GM18858 (cell line): ENCODE data around the gene RTN4R.
"Not testable (repeated sequence)": the region's sequence is repeated elsewhere in the genome, so short reads cannot be mapped to it uniquely, and the experiment has no call there.

ENCODE experiments used
- ATAC-seq: cut with Tn5 transposase; IDR thresholded peaks from one replicate; pipeline ENCODE4 v1.9.1; 2021; ENCODE audit not compliant: unreplicated experiment

Gene RTN4R

DNA sequence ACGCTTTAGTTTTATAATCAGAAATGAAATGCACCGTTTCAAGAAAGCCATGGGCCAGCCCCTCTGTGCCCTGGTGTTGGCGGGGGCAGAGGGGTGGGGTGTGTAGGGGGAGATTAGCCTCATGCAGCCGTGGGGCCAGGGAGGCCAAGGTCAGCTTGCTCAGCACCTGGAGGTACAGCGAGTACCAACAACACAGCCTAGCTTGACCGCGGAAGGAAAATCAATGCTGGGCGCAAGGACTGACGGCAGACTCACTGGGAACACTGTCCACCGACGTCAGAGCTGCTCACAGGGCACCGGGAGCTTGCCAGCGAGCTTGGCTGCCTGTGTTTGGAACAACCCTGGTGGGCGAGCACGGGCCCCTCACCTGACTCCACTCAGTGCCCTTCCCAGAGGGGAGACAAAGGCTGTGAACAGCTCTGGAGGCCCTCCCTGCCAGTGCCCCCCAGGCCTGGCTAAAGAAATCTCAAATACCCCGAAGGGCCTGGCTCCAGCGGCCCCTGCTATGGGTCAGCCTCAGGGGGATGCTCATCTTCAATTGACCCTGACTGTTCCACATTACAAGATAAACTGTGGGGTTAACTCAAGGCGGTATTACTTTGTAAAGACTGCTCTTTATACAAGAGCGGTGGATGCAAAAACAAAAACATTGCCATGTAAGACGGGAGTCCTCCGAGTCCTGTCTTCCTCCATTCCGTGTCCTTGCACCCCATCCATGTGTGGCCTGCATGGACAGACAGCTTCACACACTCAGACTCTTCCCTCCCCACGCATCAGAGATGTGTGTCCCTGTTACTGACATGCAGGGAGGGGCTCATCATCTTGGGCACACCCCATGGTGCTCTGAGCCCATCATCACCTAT lies 21.3 kb upstream of the RTN4R start:
- ATAC-seq = not testable (repeated sequence)

DNA sequence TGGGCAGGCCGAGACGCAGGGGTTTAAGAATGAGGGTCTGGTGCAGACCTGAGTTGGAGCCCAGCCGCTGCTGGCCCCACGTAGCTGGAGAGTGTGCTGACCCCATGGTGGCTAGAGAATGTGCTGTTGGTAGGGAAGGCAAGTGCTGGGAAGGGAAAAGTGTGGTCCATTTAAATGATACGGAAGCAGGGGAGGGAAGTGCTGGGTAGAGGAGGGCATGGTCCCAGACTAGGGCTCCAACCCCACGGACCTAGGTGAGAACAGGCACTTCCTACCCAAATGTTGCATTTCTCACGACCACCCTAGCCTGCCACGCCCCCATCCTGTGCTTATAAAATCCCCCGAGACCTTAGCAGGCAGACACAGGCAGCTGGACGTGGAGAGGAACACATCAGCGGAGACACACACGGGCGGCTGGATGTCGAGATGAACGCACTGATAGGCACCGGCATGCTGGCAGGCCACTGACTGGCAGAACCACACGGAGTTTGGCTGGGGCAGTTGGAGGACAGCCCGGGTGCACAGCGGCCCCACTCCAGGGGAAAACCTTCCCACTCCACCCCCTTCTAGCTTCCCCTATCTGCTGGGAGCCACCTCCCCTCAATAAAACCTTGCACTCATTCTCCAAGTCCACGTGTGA lies 18.8 kb upstream of the RTN4R start:
- ATAC-seq = not testable (repeated sequence)

DNA sequence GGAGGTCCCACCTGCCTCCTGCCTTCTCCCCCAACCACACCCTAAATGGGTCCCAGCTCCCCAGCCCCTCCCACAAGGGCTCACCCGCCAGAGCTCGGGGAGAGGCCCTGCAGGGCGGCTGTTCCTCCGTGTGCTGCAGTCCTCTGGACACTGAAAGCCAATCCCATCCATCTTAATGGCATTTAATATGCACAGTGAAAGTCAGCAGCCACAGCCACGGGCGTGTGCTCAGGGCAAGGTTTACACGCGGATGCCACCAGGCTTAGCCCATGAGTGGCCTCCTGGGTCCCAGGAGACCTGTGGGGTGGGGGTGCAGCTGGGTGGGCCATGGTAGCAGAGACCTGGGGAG lies 18.2 kb upstream of the RTN4R start:
- not testable (repeated sequence) for ATAC-seq

DNA sequence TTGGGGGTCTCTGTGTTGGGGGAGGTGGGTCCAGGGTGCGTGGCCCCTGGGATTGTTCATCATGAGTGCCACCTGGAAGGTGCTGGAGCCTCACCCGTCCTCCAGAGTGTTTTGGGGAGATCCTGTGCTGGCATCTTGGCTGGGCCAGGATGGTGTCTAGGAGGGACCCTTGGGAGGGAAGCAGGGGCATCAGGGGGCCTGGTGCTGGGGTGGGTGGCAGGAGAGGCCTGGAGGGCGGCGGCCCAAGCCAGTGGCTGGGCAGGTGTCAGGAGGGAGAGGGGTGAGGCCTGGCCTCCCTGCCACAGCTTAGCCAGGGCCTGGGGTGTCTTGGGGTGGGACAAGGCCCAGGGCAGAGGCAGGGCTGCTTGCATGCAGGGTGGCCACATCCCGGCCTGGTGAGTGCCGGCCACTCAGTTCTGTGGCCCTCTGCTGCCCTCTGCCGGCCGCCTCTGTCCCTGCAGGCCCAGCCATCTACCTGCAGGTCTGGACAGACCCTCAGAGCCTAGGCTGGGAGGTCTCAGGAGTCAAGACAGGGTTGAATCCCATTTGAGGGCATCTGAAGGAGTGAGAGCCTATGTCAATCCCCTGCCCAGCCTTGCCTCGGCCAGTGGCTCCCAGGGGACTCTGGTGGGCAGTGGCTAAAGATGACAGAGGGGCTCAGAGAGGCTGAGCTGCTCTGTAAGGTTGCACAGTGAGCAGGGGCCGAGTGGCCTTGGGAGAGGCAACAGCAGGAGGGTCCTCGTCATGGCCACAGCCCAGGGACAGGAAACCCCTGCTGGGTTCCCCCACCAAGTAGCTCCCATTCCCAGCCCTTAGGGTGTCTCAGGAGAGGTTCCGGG lies 17.6 kb upstream of the RTN4R start:
- not testable (repeated sequence) for ATAC-seq

- no peak for ATAC-seq
These were observed 16.5 kb upstream of the RTN4R start for GRCh38 chr22:20284471-20285086.

DNA sequence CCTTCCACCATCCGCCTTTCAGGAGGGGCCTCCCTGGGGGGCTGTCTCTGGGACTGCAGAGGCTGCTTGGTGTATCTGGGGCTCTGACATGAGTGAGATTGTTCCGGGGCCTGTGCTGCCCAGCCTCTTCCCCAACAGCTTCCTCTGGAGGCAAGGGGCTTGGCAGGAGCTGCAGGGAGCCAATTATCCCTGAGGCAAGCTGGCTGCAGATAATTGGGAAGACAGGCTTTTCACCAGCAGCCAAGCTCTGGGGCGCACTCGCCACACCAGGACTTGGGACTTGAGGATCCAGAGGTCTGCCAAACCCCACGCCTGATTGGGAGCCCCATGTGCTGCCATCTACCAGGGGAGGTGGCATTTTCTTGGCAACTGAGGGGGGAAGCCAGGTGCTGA lies 15.6 kb upstream of the RTN4R start:
- no peak for ATAC-seq

DNA sequence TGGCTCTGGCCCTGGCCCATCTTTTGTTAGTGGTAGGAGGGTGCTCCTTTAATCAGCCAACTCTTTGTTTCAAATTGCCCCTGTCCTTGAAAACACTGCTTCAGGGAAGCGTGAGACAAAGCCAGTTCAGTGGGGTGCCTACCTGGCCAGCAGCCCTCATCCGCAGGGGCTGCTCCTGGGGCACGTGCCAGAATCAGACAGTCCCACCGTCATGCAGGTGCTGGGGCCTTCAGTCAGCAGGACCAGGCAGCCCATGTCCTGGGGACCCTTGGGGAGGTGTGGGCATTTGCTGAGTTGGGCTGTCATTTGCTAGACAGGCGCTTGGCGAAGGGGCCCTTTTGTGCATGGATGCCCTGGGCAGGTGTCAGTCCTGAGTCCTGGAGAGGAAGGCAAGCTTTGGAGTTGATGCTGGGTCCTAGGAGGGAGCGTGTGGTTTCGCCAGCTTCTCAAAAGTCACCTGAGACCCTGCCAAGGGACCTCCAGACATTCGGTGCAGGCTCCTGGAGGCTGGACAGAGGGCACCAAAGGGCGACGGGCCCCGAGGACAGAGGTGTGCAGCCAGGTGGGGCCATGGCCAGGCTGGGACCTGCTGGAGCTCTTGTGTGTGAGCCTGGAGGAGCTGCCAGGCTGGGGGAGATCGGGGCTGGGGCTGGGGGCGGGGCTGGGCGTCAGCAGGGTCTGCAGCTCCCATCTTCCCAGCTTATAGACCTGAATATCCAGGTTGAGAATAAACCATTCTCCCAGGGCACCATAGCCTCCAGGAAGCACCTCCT lies 15.0 kb upstream of the RTN4R start:
- no peak for ATAC-seq

DNA sequence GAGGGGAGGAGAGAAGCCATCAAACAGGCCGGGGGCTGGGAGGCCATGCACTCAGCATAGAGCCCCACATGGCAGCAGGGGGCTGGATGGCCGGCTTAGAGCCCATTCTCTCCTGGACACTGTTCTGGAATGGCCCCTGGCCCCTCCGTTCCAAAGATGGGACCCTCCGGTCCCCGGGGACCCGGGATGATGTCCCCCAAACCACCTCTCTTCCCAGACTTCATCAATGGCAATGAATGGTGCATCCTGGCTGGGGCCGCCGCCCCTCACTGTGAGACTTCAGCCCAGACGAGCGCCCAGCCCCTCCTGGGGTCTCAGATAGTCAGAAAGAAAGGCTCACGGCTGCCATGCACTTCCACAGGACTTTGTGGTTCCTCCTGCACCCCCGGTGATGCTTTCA lies 13.8 kb upstream of the RTN4R start:
- no peak for ATAC-seq

DNA sequence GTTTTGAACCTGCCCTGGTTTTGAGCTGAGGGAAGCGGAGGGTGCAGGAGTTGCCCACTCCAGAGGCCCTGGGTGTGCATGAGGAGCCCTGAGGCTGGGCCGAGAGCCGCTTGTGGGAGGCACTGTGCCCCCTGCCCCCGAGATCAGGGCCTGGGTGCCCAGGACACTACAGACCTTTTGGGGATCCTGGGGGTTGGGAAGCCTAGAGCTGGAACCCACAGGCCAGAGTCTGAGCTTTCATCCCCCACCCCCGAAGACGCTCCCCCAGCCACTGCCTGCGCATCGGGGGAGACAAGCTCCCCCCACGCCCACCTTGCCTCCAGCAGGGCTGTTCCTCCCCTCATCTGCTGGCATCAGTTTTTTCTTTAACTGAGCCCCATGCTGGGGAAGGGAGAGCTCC lies 13.4 kb upstream of the RTN4R start:
- not testable (repeated sequence) for ATAC-seq

- no peak for ATAC-seq
These were observed 12.7 kb upstream of the RTN4R start for GRCh38 chr22:20280866-20281265.

GRCh38 chr22:20280163-20280562 lies 12.0 kb upstream of the RTN4R start:
- ATAC-seq = not testable (repeated sequence)

DNA sequence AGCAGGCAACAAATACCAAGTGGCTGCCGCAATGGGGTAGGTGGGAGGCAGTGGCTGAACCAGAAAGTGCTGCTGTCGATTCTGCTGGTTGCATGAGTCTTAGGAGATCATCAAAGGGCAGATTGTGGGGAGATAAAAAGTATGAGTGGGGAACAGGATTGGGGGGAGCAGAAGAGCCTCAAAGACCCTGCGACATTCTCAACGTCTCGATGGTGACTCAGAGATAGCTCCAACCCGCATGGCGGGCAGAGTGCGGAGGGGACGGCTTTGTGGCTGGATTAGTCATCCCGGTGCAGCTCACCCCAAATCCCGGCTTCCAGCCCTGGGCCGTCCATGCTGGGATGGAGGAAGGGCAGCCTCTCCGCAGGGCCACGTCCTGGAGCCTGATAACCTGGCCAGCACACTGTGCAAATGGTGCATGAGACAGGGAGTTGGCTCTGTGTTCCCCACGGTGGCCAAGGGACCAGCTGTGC lies 11.6 kb upstream of the RTN4R start:
- no peak for ATAC-seq

- not testable (repeated sequence) for ATAC-seq
These were observed 10.8 kb upstream of the RTN4R start for GRCh38 chr22:20278726-20279490.

DNA sequence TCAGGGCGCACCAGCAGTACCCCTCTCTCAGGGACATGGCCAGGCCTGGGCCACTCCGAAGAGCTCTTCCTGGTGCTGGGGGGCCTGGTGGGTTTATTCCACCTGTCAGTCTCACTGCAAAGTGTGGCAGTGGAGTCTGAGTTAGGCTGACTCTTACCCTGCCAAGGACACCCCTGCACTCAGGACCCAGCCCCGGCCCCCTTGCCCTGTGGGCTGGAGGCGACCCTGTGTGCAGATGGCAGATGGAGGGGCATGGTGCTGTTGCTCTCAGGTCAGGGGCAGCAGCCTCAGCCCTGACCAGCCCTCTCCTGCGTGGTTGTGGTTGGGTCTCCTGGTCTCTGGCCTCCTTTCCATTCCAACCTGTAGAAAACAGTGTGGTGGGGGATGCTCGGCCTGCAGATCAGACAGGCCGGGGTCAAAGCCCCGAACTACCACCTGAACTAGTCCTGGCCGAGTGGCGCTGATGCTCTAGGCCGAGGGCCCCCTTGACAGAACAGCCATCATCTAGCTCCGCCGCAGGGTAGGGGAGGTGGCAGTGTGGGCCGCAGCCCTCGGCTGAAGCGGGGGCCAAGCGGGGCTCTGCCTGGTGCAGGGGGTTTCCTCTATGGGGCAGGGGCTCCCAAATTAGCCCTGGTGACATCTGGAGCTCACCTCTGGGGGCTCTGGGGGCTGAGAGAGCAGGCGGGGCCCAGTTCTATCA lies 10.0 kb upstream of the RTN4R start:
- not testable (repeated sequence) for ATAC-seq

DNA sequence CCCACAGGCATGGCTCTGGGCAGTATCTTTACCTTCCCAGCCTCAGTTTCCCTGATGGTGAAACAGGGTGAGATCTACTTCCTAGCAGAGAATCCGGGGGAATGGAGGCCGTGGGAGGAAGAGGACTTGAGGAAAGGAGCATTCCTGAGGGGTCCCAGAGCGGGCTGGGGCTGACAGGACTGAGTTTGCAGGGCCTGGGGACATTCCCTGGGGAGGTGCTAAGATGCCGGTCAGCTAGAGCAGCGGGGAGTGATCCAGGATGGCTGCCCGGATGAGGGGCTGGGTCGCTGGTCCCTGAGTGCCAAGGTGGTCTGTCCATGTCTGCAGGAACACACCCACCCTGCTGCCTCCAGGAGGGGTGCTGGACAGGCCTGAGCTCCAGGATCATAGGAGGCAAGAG lies 8.3 kb upstream of the RTN4R start:
- ATAC-seq = no peak

- no peak for ATAC-seq
These were observed 7.7 kb upstream of the RTN4R start for GRCh38 chr22:20275836-20276235.

DNA sequence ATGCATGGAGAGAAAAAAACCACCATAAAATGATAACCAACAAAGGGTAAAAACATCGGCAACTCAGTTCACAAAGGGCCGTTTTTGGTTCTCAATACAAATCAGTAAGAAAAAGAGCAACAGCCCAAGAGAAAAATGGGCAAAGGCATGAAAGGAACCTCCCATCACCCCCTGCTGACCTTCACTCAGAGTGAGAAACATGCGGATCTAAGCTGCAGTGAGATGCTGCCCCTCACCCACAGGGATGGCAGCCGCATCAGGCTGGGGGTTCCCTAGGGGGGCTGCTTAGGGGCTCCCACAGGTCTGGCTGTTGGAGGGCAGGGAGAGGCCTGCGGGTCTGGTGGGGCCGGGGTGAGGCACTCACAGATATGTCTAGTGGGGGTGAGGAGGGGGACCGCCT lies 7.2 kb upstream of the RTN4R start:
- not testable (repeated sequence) for ATAC-seq

- not testable (repeated sequence) for ATAC-seq
These were observed 6.3 kb upstream of the RTN4R start for GRCh38 chr22:20274374-20274773.

DNA sequence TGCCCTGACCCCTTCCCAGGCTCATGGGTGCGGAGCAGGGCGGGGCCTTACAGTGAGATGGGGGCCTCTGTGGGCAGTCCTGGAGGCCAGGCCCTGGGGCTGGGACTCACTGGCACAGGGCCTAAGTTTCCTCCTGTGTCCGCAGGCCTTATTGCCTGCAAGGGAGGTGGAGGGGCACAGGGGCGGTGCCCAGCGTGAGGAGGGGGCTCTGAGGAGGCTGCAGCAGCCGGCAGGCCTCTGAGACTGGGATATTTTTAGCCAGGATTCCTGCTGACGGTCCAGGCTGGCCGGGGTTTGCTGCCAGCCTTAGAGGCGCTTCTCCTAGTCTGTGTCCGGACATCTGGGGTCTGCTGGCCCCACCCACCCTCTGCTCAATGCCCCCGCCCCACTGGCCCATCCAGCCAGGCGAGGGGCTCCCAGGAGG lies 5.7 kb upstream of the RTN4R start:
- no peak for ATAC-seq
